ENCODE data around the gene ERAP2. TPM values are rescaled to one million over a fixed set of nuclear protein-coding genes. Genes with fewer than 3 reads are reported as not detected.
A peak's percentile ranks its signal among the peaks of the same experiment; 100 is the strongest.

ERAP2 gene
- total RNA-seq, 2 experiments from 2014 or later: 43.0 to 44.5 TPM

GRCh38 chr5:96896806-96897205 lies 20.5 kb downstream of the ERAP2 start:
- peak; percentile 63 for ATAC-seq
- peak overlapping the region; percentile 75 for H3K4me3 Mint-ChIP-seq
- ChIA-PET POLR2A (interaction anchor here (0.7 to 1.4 kb wide), 5 partner anchors 12 to 66 kb away, joined by 3 to 7 read pairs (median 4); partner anchors contain the start of gene ERAP2), CTCF (interaction anchor here (0.6 to 1.9 kb wide), 12 partner anchors 13 to 265 kb away, joined by 3 to 11 read pairs (median 4); partner anchors contain the start of genes ERAP1 and ERAP2)
- intact Hi-C loops (cut with micrococcal nuclease): loop anchor here (5.0 kb wide), 1 partner anchor 35 kb away; no protein-coding TSS in a partner anchor
- DNase-seq: peak; percentile 53
- peak overlapping the region; percentile 95 for H3K27ac Mint-ChIP-seq
- H3K9me3 Mint-ChIP-seq: no peaks in the 10 kb centered on the region
- peaks cover 67% of the 10 kb centered on the region for H3K36me3 Mint-ChIP-seq (ENCODE audit: low read depth)
- H3K27me3 Mint-ChIP-seq: no peaks in the 10 kb centered on the region
- H3K4me1 Mint-ChIP-seq (ENCODE audit: low read depth): peaks cover 60% of the 10 kb centered on the region
- TF ChIP-seq CTCF (IDR thresholded peaks at IDR 0.05): no peak

GRCh38 chr5:96901384-96901783 lies 25.1 kb downstream of the ERAP2 start:
- no peak for TF ChIP-seq CTCF (IDR thresholded peaks at IDR 0.05)
- ChIA-PET CTCF (interaction anchor here (0.9 to 5.2 kb wide), 7 partner anchors 12 to 149 kb away, joined by 3 to 47 read pairs (median 3); no protein-coding TSS in a partner anchor), POLR2A (interaction anchor here (1.2 kb wide), 1 partner anchor 23 kb away, joined by 3 read pairs; no protein-coding TSS in a partner anchor)
- DNase-seq (no peak), ATAC-seq (no peak)
- Mint-ChIP-seq H3K4me3 (no peak overlapping the region), H3K27ac (peak overlapping the region; percentile 57), H3K27me3 (no peaks in the 10 kb centered on the region), H3K9me3 (no peaks in the 10 kb centered on the region), H3K36me3 (ENCODE audit: low read depth) (peaks cover 59% of the 10 kb centered on the region), H3K4me1 (ENCODE audit: low read depth) (peaks cover 28% of the 10 kb centered on the region)
- intact Hi-C loops (cut with micrococcal nuclease): no loop called here

- ChIA-PET POLR2A (interaction anchor here (1.2 kb wide), 1 partner anchor 22 kb away, joined by 3 read pairs; no protein-coding TSS in a partner anchor), CTCF (interaction anchor here (0.9 to 5.2 kb wide), 5 partner anchors 19 to 150 kb away, joined by 3 to 47 read pairs (median 4); no protein-coding TSS in a partner anchor)
- Mint-ChIP-seq H3K27me3 (no peaks in the 10 kb centered on the region), H3K36me3 (ENCODE audit: low read depth) (peaks cover 54% of the 10 kb centered on the region), H3K4me1 (ENCODE audit: low read depth) (peaks cover 24% of the 10 kb centered on the region), H3K27ac (no peak overlapping the region), H3K9me3 (no peaks in the 10 kb centered on the region), H3K4me3 (no peak overlapping the region)
- TF ChIP-seq CTCF (IDR thresholded peaks at IDR 0.05): no peak
- DNase-seq: no peak
- ATAC-seq: no peak
- intact Hi-C loops (cut with micrococcal nuclease): no loop called here
These were observed 25.5 kb downstream of the ERAP2 start for GRCh38 chr5:96901841-96902240.

GRCh38 chr5:96902876-96903275 lies 26.6 kb downstream of the ERAP2 start:
- no peak for TF ChIP-seq CTCF (IDR thresholded peaks at IDR 0.05)
- H3K4me1 Mint-ChIP-seq (ENCODE audit: low read depth): peaks cover 18% of the 10 kb centered on the region
- ATAC-seq (no peak), DNase-seq (no peak)
- no peaks in the 10 kb centered on the region for H3K9me3 Mint-ChIP-seq
- no peak overlapping the region for H3K4me3 Mint-ChIP-seq
- intact Hi-C loops (cut with micrococcal nuclease): no loop called here
- H3K27me3 Mint-ChIP-seq: no peaks in the 10 kb centered on the region
- peaks cover 50% of the 10 kb centered on the region for H3K36me3 Mint-ChIP-seq (ENCODE audit: low read depth)
- no peak overlapping the region for H3K27ac Mint-ChIP-seq
- ChIA-PET POLR2A (no interaction called here), CTCF (interaction anchor here (1.1 to 5.2 kb wide), 2 partner anchors 35 to 240 kb away, joined by 3 to 47 read pairs; partner anchors contain the start of gene LIX1)

GRCh38 chr5:96903300-96903699 lies 27.0 kb downstream of the ERAP2 start:
- H3K27me3 Mint-ChIP-seq: no peaks in the 10 kb centered on the region
- peaks cover 18% of the 10 kb centered on the region for H3K4me1 Mint-ChIP-seq (ENCODE audit: low read depth)
- DNase-seq: no peak
- TF ChIP-seq CTCF (IDR thresholded peaks at IDR 0.05): no peak
- H3K36me3 Mint-ChIP-seq (ENCODE audit: low read depth): peaks cover 51% of the 10 kb centered on the region
- H3K4me3 Mint-ChIP-seq: no peak overlapping the region
- intact Hi-C loops (cut with micrococcal nuclease): no loop called here
- ChIA-PET POLR2A (no interaction called here), CTCF (interaction anchor here (0.9 to 2.6 kb wide), 4 partner anchors 34 to 239 kb away, joined by 3 to 21 read pairs (median 4); partner anchors contain the start of gene LIX1)
- peak; percentile 51 for ATAC-seq
- no peaks in the 10 kb centered on the region for H3K9me3 Mint-ChIP-seq
- H3K27ac Mint-ChIP-seq: no peak overlapping the region

Data from activated CD8-positive, alpha-beta T cell treated with anti-CD3 and anti-CD28 coated beads for 36 hours (primary cell).